Endothelial cell of umbilical vein (primary cell): Measurements from ENCODE around the gene HYI. TPM values are rescaled to one million over a fixed set of nuclear protein-coding genes. Genes with fewer than 3 reads are reported as not detected.

Source experiments
- BruUV-seq: library from RNA; stranded (reverse); fragments of 400-500 nt; replicated peaks from 2 replicates; lab custom pipeline; 2021; lab: Mats Ljungman, UMichigan
- CTCF ChIA-PET: fragments of 300-600, 350-600 bp; sonication (Branson Sonifier 250); formaldehyde crosslinking; loops from one replicate; lab custom pipeline; 2021; ENCODE audit warnings: antibody characterized with exemption, inconsistent platforms; lab: Charles Lee
- POLR2A ChIA-PET: fragments of 300-600, 350-600 bp; sonication (Branson Sonifier 250); formaldehyde crosslinking; loops from one replicate; lab custom pipeline; 2021; ENCODE audit warnings: antibody characterized with exemption, inconsistent platforms; lab: Charles Lee
- DNase-seq: peaks from one replicate; pipeline ENCODE4 v3.0.0-alpha.2; 2011; ENCODE audit warnings: low read depth, low spot score
- FAIRE-seq: peaks from 2 replicates; lab custom pipeline; 2011; peaks lifted over from hg19 to GRCh38; lab: Jason Lieb, UNC
- H2AFZ ChIP-seq: 2 replicates; pipeline ENCODE4 v1.6.0; 2012; ENCODE audit warnings: low read depth, low read length, control low read depth, inconsistent platforms
- H3K27ac ChIP-seq: 2 replicates; pipeline ENCODE4 v1.5.1; 2011; ENCODE audit warnings: low read depth, mild to moderate bottlenecking, control low read depth, low read length, moderate library complexity; ENCODE audit not compliant: insufficient read depth
- H3K27me3 ChIP-seq, 2 experiments: 2 replicates each; pipeline versions ENCODE4 v1.6.0 to v1.6.1; 2011; ENCODE audit warnings: low read length in 2 of 2, mixed read lengths in 1 of 2; ENCODE audit not compliant: control insufficient read depth in 2 of 2, insufficient read depth in 2 of 2
- H3K36me3 ChIP-seq, 2 experiments: 2 replicates in 1 of 2; 3 replicates in 1 of 2; pipeline ENCODE4 v1.5.1; 2011; ENCODE audit warnings: low read length in 2 of 2, mild to moderate bottlenecking in 1 of 2, moderate library complexity in 1 of 2; ENCODE audit not compliant: control insufficient read depth in 2 of 2, insufficient read depth in 2 of 2; ENCODE audit errors: extremely low read depth in 1 of 2
- H3K4me1 ChIP-seq: 3 replicates; pipeline ENCODE4 v1.5.1; 2011; ENCODE audit warnings: mild to moderate bottlenecking, low read length; ENCODE audit not compliant: control insufficient read depth, insufficient read depth; ENCODE audit errors: extremely low read depth
- H3K4me2 ChIP-seq: 2 replicates; pipeline ENCODE4 v1.6.1; 2011; ENCODE audit warnings: low read length, control low read depth, mixed read lengths; ENCODE audit not compliant: insufficient read depth
- H3K4me3 ChIP-seq, 3 experiments: fragments of 200-600 bp in 1 of 3; sonication (generic), shearing (Covaris generic) in 1 of 3; replicated peaks in 1 of 3; 2 replicates each; pipeline ENCODE4 v1.5.1; 2011 to 2016; ENCODE audit warnings: control low read depth in 3 of 3, low read length in 3 of 3, mild to moderate bottlenecking in 2 of 3, inconsistent platforms in 1 of 3, low read depth in 1 of 3, moderate library complexity in 1 of 3; ENCODE audit not compliant: insufficient read depth in 1 of 3
- H3K79me2 ChIP-seq: 2 replicates; pipeline ENCODE4 v1.6.0; 2012; ENCODE audit warnings: low read length, inconsistent platforms; ENCODE audit not compliant: control insufficient read depth, insufficient read depth
- H3K9ac ChIP-seq: replicated peaks from 2 replicates; pipeline ENCODE3; 2011; ENCODE audit warnings: low read length, control low read depth; ENCODE audit not compliant: insufficient read depth; ENCODE audit errors: extremely low read depth
- H3K9me1 ChIP-seq: replicated peaks from 3 replicates; pipeline ENCODE4 v1.6.0; 2011; ENCODE audit warnings: mild to moderate bottlenecking, low read length; ENCODE audit not compliant: control insufficient read depth, insufficient read depth; ENCODE audit errors: extremely low read depth
- H3K9me3 ChIP-seq: replicated peaks from 2 replicates; pipeline ENCODE4 v1.5.1; 2012; ENCODE audit warnings: low read length, inconsistent platforms; ENCODE audit not compliant: control insufficient read depth, insufficient read depth
- H4K20me1 ChIP-seq: replicated peaks from 2 replicates; pipeline ENCODE3; 2011; ENCODE audit warnings: mild to moderate bottlenecking, low read length; ENCODE audit not compliant: control insufficient read depth, insufficient read depth; ENCODE audit errors: extremely low read depth
- EZH2 ChIP-seq: IDR thresholded peaks from 2 replicates; pipeline ENCODE4 v1.6.1; 2012; ENCODE audit warnings: borderline replicate concordance, low read depth, mild to moderate bottlenecking, moderate library complexity, low read length, inconsistent platforms; ENCODE audit not compliant: severe bottlenecking
- FOS ChIP-seq: IDR thresholded peaks from 2 replicates; pipeline ENCODE4 v1.6.1; 2011; ENCODE audit warnings: mild to moderate bottlenecking, low read length, moderate library complexity, borderline replicate concordance; ENCODE audit not compliant: insufficient read depth
- GATA2 ChIP-seq: IDR thresholded peaks from 2 replicates; pipeline ENCODE4 v1.7.0; 2011; ENCODE audit warnings: low read depth, mild to moderate bottlenecking, moderate library complexity, mixed read lengths, low read length; ENCODE audit not compliant: insufficient read length, insufficient read depth
- JUN ChIP-seq: IDR thresholded peaks from 2 replicates; pipeline ENCODE4 v1.6.1; 2011; ENCODE audit warnings: borderline replicate concordance, low read depth; ENCODE audit not compliant: insufficient read length, insufficient read depth
- MYC ChIP-seq: IDR thresholded peaks from one replicate; pipeline ENCODE4 v1.6.1; 2011; ENCODE audit warnings: mild to moderate bottlenecking, low read depth, low read length
- POLR2A ChIP-seq: IDR thresholded peaks from 2 replicates; pipeline ENCODE4 v1.6.1; 2012; ENCODE audit warnings: low read depth, mild to moderate bottlenecking, control low read depth, low read length
- POLR2AphosphoS5 ChIP-seq: IDR thresholded peaks from 2 replicates; pipeline ENCODE4 v1.6.1; 2012; ENCODE audit warnings: low read depth, mild to moderate bottlenecking, control low read depth, low read length, moderate library complexity; ENCODE audit not compliant: insufficient read depth
- dilution Hi-C: fragments of 300-500 bp; cut with MboI; formaldehyde crosslinking; loops from one replicate; pipeline ENCODE4 v1.15.0; 2019; ENCODE audit warnings: low sequenced_read_pairs; ENCODE audit not compliant: extremely low pct_ligation_motif_present
- intact Hi-C: fragments of 100-400 bp; cut with micrococcal nuclease; formaldehyde crosslinking; loops from one replicate; pipeline ENCODE4 v1.10.0; 2022
- polyA plus RNA-seq, 4 experiments: library from polyadenylated mRNA; depleted of rRNA in 3 of 4; stranded (reverse) in 3 of 4; unstranded in 1 of 4; fragments of >200 nt; gene quantifications; 2 replicates each; pipeline versions ENCODE4 v1.2.1 to v1.2.3, GENCODE V29; 2011 to 2012; ENCODE audit warnings: missing spikeins in 1 of 4
- total RNA-seq: library from RNA; stranded (reverse); gene quantifications from 2 replicates; pipeline ENCODE4 v1.2.3, GENCODE V29; 2021
- TF ChIP-seq, protein P1 (sequence below): IDR thresholded peaks from 2 replicates; pipeline ENCODE4 v1.6.1; 2011; ENCODE audit not compliant: insufficient read depth, insufficient read length
- TF ChIP-seq, protein P2 (sequence below), 2 donors: IDR thresholded peaks; 1 replicate in 1 of 2; 2 replicates in 1 of 2; pipeline ENCODE4 v1.5.1; 2011; ENCODE audit warnings: low read length in 2 of 2, mild to moderate bottlenecking in 2 of 2, moderate library complexity in 2 of 2, control low read depth in 1 of 2, inconsistent platforms in 1 of 2, low read depth in 1 of 2; ENCODE audit not compliant: insufficient read depth in 1 of 2; ENCODE audit errors: extremely low read depth in 1 of 2

HYI gene
- total and polyA plus RNA-seq, 2 donors (not counting 3 experiments of a cell fraction or from before 2014, with no cell fraction given) = 324 to 342 TPM

DNA sequence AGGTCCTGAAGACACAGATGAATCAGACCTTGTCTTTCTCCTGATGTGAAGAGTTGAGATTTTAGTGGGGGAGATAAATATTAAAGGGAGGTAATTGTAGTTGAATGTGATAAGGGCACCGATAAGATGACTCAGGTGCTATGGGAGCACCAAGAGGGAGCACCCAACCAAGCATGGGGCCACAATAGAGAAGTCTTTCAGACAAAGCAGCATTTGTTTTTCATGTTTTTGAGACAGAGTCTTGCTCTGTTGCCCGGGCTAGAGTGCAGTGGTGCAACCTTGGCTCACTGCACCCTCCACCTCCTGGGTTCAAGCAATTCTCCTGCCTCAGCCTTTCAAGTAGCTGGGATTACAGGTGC lies 47.9 kb downstream of the HYI start:
- dilution Hi-C loops = loop anchor here (25.0 kb wide), 1 partner anchor 169 kb away; no protein-coding TSS in a partner anchor
- Histone ChIP-seq H3K27ac (no peak overlapping the region), H3K4me1 (no peaks in the 10 kb centered on the region), H4K20me1 (no peaks in the 10 kb centered on the region), H3K4me3 (no peak overlapping the region), H3K9me3 (no peaks in the 10 kb centered on the region), H3K9me1 (no peaks in the 10 kb centered on the region), H3K36me3 (peaks cover 13 to 26% of the 10 kb centered on the region in 2 experiments), H2AFZ (no peak overlapping the region), H3K4me2 (no peak overlapping the region), H3K27me3 (no peaks in the 10 kb centered on the region), H3K9ac (no peak overlapping the region), H3K79me2 (no peaks in the 10 kb centered on the region)
- no peak for FAIRE-seq
- no peak for DNase-seq
- intact Hi-C loops = no loop called here
- BruUV-seq = no TSS peak
- POLR2A ChIA-PET = no interaction called here
- TF ChIP-seq, protein P1, sequence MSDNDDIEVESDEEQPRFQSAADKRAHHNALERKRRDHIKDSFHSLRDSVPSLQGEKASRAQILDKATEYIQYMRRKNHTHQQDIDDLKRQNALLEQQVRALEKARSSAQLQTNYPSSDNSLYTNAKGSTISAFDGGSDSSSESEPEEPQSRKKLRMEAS = no peak
- TF ChIP-seq, protein P2, sequence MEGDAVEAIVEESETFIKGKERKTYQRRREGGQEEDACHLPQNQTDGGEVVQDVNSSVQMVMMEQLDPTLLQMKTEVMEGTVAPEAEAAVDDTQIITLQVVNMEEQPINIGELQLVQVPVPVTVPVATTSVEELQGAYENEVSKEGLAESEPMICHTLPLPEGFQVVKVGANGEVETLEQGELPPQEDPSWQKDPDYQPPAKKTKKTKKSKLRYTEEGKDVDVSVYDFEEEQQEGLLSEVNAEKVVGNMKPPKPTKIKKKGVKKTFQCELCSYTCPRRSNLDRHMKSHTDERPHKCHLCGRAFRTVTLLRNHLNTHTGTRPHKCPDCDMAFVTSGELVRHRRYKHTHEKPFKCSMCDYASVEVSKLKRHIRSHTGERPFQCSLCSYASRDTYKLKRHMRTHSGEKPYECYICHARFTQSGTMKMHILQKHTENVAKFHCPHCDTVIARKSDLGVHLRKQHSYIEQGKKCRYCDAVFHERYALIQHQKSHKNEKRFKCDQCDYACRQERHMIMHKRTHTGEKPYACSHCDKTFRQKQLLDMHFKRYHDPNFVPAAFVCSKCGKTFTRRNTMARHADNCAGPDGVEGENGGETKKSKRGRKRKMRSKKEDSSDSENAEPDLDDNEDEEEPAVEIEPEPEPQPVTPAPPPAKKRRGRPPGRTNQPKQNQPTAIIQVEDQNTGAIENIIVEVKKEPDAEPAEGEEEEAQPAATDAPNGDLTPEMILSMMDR (IDR thresholded peaks at IDR 0.05; ENCODE audit: extremely low read depth in 1 of 2, insufficient read depth in 1 of 2, low read depth in 1 of 2, low read length in 2 of 2) = no peak
- TF ChIP-seq MYC (no peak), POLR2A (no peak), JUN (no peak), FOS (no peak), GATA2 (no peak), EZH2 (no peak), POLR2AphosphoS5 (no peak)
- CTCF ChIA-PET = interaction anchor here (1.3 kb wide), 1 partner anchor 9 kb away, joined by 8 read pairs; no protein-coding TSS in a partner anchor
